A549 (cell line): ENCODE measurements around the gene TM4SF4. TPM values are rescaled to one million over a fixed set of nuclear protein-coding genes. Genes with fewer than 3 reads are reported as not detected.

Experiments used
- ATAC-seq, 2 experiments: fragments of 200-7000 bp in 1 of 2; fragments of >200 bp in 1 of 2; cut with Nextera tagmentation in 1 of 2; cut with Tn5 transposase in 1 of 2; 3 replicates each; pipeline versions ENCODE4 v1.8.0 to v1.9.1; 2018 to 2020; ENCODE audit warnings: mild to moderate bottlenecking in 1 of 2, moderate library complexity in 1 of 2
- CTCF ChIA-PET: fragments of 300-600 bp; sonication (Branson Sonifier 250); formaldehyde crosslinking; extraction: SDS; loops from one replicate; lab custom pipeline; 2021; ENCODE audit warnings: antibody characterized with exemption, inconsistent platforms; lab: Yijun Ruan, JAX
- POLR2A ChIA-PET: fragments of 350-600 bp; formaldehyde crosslinking; extraction: SDS; loops from one replicate; lab custom pipeline; 2021; ENCODE audit warnings: antibody characterized with exemption, inconsistent platforms; lab: Yijun Ruan, JAX
- DNase-seq, 2 experiments: peaks; one replicate each; pipeline versions ENCODE4 v3.0.0 to v3.0.0-alpha.2; 2011 to 2016; ENCODE audit warnings: low read depth in 1 of 2, low spot score in 1 of 2
- FAIRE-seq: peaks from 2 replicates; lab custom pipeline; 2011; peaks lifted over from hg19 to GRCh38; lab: Jason Lieb, UNC
- H3K27ac ChIP-seq, 2 experiments: fragments of >200 bp; sonication (Bioruptor Twin); formaldehyde crosslinking; 3 replicates each; pipeline ENCODE4 v1.5.1; 2016 to 2017
- H3K4me1 ChIP-seq: fragments of >200 bp; sonication (Bioruptor Twin); formaldehyde crosslinking; 3 replicates; pipeline ENCODE4 v1.6.1; 2016
- H3K4me2 ChIP-seq: fragments of >200 bp; sonication (Bioruptor Twin); formaldehyde crosslinking; 3 replicates; pipeline ENCODE4 v1.6.1; 2016
- H3K4me3 ChIP-seq: fragments of >200 bp; sonication (Bioruptor Twin); formaldehyde crosslinking; 3 replicates; pipeline ENCODE4 v1.5.1; 2016
- H3K9me3 ChIP-seq: fragments of >200 bp; sonication (Bioruptor Twin); formaldehyde crosslinking; 3 replicates; pipeline ENCODE4 v1.6.1; 2016
- ATOH8 ChIP-seq: fragments of 250-450 bp; sonication (Bioruptor Pico); IDR thresholded peaks from 2 replicates; pipeline ENCODE4 v1.5.0; 2020; ENCODE audit warnings: low read depth, mild to moderate bottlenecking, moderate library complexity
- CBX2 ChIP-seq: fragments of 200-600 bp; sonication (generic); IDR thresholded peaks from 2 replicates; pipeline ENCODE4 v1.6.1; 2016; ENCODE audit warnings: low read depth, mild to moderate bottlenecking, borderline replicate concordance
- CBX8 ChIP-seq: fragments of 200-600 bp; sonication (generic); IDR thresholded peaks from 2 replicates; pipeline ENCODE4 v1.6.1; 2016
- CEBPB ChIP-seq, 2 experiments: fragments of >200 bp in 1 of 2; sonication (Bioruptor Twin) in 1 of 2; formaldehyde crosslinking in 1 of 2; IDR thresholded peaks; 2 replicates each; pipeline ENCODE4 v1.6.1; 2012 to 2016
- E2F6 ChIP-seq: IDR thresholded peaks from 2 replicates; pipeline ENCODE4 v1.6.1; 2012; ENCODE audit warnings: low read depth, borderline replicate concordance
- EHF ChIP-seq: fragments of 250-450 bp; sonication (Bioruptor Pico); IDR thresholded peaks from 2 replicates; pipeline ENCODE4 v1.5.0; 2020; ENCODE audit warnings: mild to moderate bottlenecking
- EHMT2 ChIP-seq: fragments of 200-600 bp; sonication (generic); IDR thresholded peaks from 2 replicates; pipeline ENCODE4 v1.6.1; 2016; ENCODE audit warnings: antibody characterized with exemption, low read depth, mild to moderate bottlenecking, moderate library complexity
- EP300 ChIP-seq, 2 experiments: fragments of >200 bp; sonication (Bioruptor Twin); formaldehyde crosslinking; IDR thresholded peaks; 2 replicates in 1 of 2; 3 replicates in 1 of 2; pipeline ENCODE4 v1.6.1; 2016 to 2017
- FOSB ChIP-seq: fragments of 250-450 bp; sonication (Bioruptor Pico); IDR thresholded peaks from 2 replicates; pipeline ENCODE4 v1.5.0; 2020; ENCODE audit warnings: mild to moderate bottlenecking, moderate library complexity
- FOSL2 ChIP-seq, 2 experiments: fragments of 450-650 bp in 1 of 2; fragments of >200 bp in 1 of 2; sonication (Bioruptor Twin) in 1 of 2; formaldehyde crosslinking; IDR thresholded peaks; 2 replicates each; pipeline versions ENCODE4 v1.5.0 to v1.6.1; 2016 to 2020; ENCODE audit warnings: mild to moderate bottlenecking in 1 of 2, moderate library complexity in 1 of 2
- FOXS1 ChIP-seq: fragments of 250-450 bp; sonication (Bioruptor Pico); IDR thresholded peaks from 2 replicates; pipeline ENCODE4 v1.5.0; 2020; ENCODE audit warnings: mild to moderate bottlenecking, moderate library complexity
- GATA3 ChIP-seq: IDR thresholded peaks from 2 replicates; pipeline ENCODE4 v1.6.1; 2012; ENCODE audit warnings: borderline replicate concordance
- HDAC2 ChIP-seq: fragments of 200-600 bp; sonication (generic); IDR thresholded peaks from 2 replicates; pipeline ENCODE4 v1.6.1; 2016
- HEYL ChIP-seq: fragments of 250-450 bp; sonication (Bioruptor Pico); IDR thresholded peaks from 2 replicates; pipeline ENCODE4 v1.8.0; 2021; ENCODE audit warnings: mild to moderate bottlenecking, moderate library complexity
- HOXA7 ChIP-seq: fragments of 250-450 bp; sonication (Bioruptor Pico); IDR thresholded peaks from 2 replicates; pipeline ENCODE4 v1.5.0; 2020; ENCODE audit warnings: mild to moderate bottlenecking, moderate library complexity
- HOXB13 ChIP-seq: fragments of 250-450 bp; sonication (Bioruptor Pico); IDR thresholded peaks from 2 replicates; pipeline ENCODE4 v1.5.0; 2020; ENCODE audit warnings: low read depth, mild to moderate bottlenecking, moderate library complexity
- HOXB5 ChIP-seq: fragments of 250-450 bp; sonication (Bioruptor Pico); IDR thresholded peaks from 2 replicates; pipeline ENCODE4 v1.5.0; 2020; ENCODE audit warnings: mild to moderate bottlenecking, moderate library complexity
- JUN ChIP-seq, 2 experiments: fragments of >200 bp; sonication (Bioruptor Twin); formaldehyde crosslinking; IDR thresholded peaks; 2 replicates in 1 of 2; 3 replicates in 1 of 2; pipeline ENCODE4 v1.6.1; 2016 to 2017
- JUNB ChIP-seq: fragments of >200 bp; sonication (Bioruptor Twin); formaldehyde crosslinking; IDR thresholded peaks from 2 replicates; pipeline ENCODE4 v1.6.1; 2016
- MAX ChIP-seq: IDR thresholded peaks from 2 replicates; pipeline ENCODE4 v1.6.1; 2012
- MYC ChIP-seq: IDR thresholded peaks from 2 replicates; pipeline ENCODE4 v1.6.1; 2012; ENCODE audit warnings: mild to moderate bottlenecking, inconsistent platforms, low read length, improper control_type of control experiment, borderline replicate concordance
- NR3C1 ChIP-seq: fragments of >200 bp; sonication (Bioruptor Twin); formaldehyde crosslinking; IDR thresholded peaks from 3 replicates; pipeline ENCODE4 v1.6.1; 2017
- PHF8 ChIP-seq: fragments of 200-600 bp; sonication (generic); IDR thresholded peaks from 2 replicates; pipeline ENCODE4 v1.6.1; 2016; ENCODE audit warnings: low read depth, mild to moderate bottlenecking, antibody characterized with exemption, moderate library complexity, borderline replicate concordance
- RAD21 ChIP-seq, 2 experiments: fragments of >200 bp in 1 of 2; sonication (Bioruptor Twin) in 1 of 2; formaldehyde crosslinking in 1 of 2; IDR thresholded peaks in 1 of 2; conservative IDR thresholded peaks in 1 of 2; 2 replicates in 1 of 2; 3 replicates in 1 of 2; pipeline ENCODE4 v1.6.1; 2012 to 2018; ENCODE audit warnings: inconsistent platforms in 1 of 2
- RARB ChIP-seq: fragments of 250-450 bp; sonication (Bioruptor Pico); IDR thresholded peaks from 2 replicates; pipeline ENCODE4 v1.8.0; 2021; ENCODE audit warnings: mild to moderate bottlenecking, moderate library complexity
- RCOR1 ChIP-seq: fragments of 150-350 bp; IDR thresholded peaks from 2 replicates; pipeline ENCODE4 v1.6.1; 2014; ENCODE audit warnings: antibody characterized with exemption, low read length, low read depth
- REST ChIP-seq: fragments of 200-600 bp; sonication (generic); IDR thresholded peaks from 2 replicates; pipeline ENCODE4 v1.6.1; 2016; ENCODE audit warnings: antibody characterized with exemption, mild to moderate bottlenecking, moderate library complexity
- SMC3 ChIP-seq: fragments of >200 bp; sonication (Bioruptor Twin); formaldehyde crosslinking; IDR thresholded peaks from 3 replicates; pipeline ENCODE4 v1.6.1; 2018; ENCODE audit warnings: inconsistent platforms
- SREBF2 ChIP-seq: fragments of 450-650 bp; IDR thresholded peaks from 2 replicates; pipeline ENCODE4 v1.6.1; 2014; ENCODE audit warnings: mild to moderate bottlenecking, moderate library complexity
- TFCP2L1 ChIP-seq: fragments of 250-450 bp; sonication (Bioruptor Pico); IDR thresholded peaks from 2 replicates; pipeline ENCODE4 v1.5.0; 2021; ENCODE audit warnings: mild to moderate bottlenecking
- ZC3H11A ChIP-seq: fragments of 450-650 bp; IDR thresholded peaks from 2 replicates; pipeline ENCODE4 v1.6.1; 2014; ENCODE audit warnings: antibody characterized with exemption, mild to moderate bottlenecking
- ZNF302 ChIP-seq: fragments of 250-450 bp; sonication (Bioruptor Pico); IDR thresholded peaks from 2 replicates; pipeline ENCODE4 v1.9.0; 2021; ENCODE audit warnings: inconsistent platforms, mild to moderate bottlenecking, moderate library complexity
- WGBS: methylation state at CpG from one replicate; pipeline ENCODE4 v1.1.6; 2017; ENCODE audit errors: missing lambda C conversion rate; 5-methylcytosine and 5-hydroxymethylcytosine counted together
- polyA plus RNA-seq, 4 experiments: library from polyadenylated mRNA; depleted of rRNA in 3 of 4; stranded (reverse); fragments of >200 nt; fragmentation: RNase III in 1 of 4; extraction: RNeasy Plus Mini Kit Qiagen cat#74134 plus additional on column Dnase treatment in 1 of 4; gene quantifications; 2 replicates in 3 of 4; 3 replicates in 1 of 4; pipeline ENCODE4 v1.2.3, GENCODE V29; 2011 to 2017

The TM4SF4 gene
- polyA plus RNA-seq, 2 of the 4 experiments (the other 2 are of a cell fraction), result 17.4 to 45.2 TPM

- 11% methylated on average over 7 of the region's 7 CpGs for WGBS
Observed at GRCh38 chr3:149473357-149474249, 894 bp upstream of the TM4SF4 start.

GRCh38 chr3:149475451-149476060 is 1.1 kb downstream of the TM4SF4 start:
- no peak for DNase-seq
- no peak for FAIRE-seq
- Histone ChIP-seq H3K4me3 (peak overlapping the region; percentile 16; the same call in 2 of the 3 replicates), H3K9me3 (no peaks in the 10 kb centered on the region), H3K4me1 (peaks cover 84% of the 10 kb centered on the region), H3K27ac (peak overlapping the region; percentile 89 to 93)
- no peak for ATAC-seq
- TF ChIP-seq E2F6 (no peak), RCOR1 (no peak), HOXB5 (no peak), REST (no peak), CBX8 (no peak), HDAC2 (no peak), FOSB (no peak)
- TF ChIP-seq, all 56 proteins: peak for 0
- ChIA-PET POLR2A (no interaction called here), CTCF (interaction anchor here (0.6 to 2.5 kb wide), 6 partner anchors 12 to 355 kb away, joined by 3 to 10 read pairs (median 3); no protein-coding TSS in a partner anchor)
- peak overlapping the region; percentile 89 for H3K4me2 ChIP-seq
- 93% methylated on average over 7 of the region's 7 CpGs for WGBS

More at GRCh38 chr3:149473357-149474249, 894 bp upstream of the TM4SF4 start:
- peaks cover 78% of the 10 kb centered on the region for H3K4me1 ChIP-seq
- H3K4me3 ChIP-seq, result peak overlapping the region; percentile 17; the same call in 1 of the 3 replicates
- H3K9me3 ChIP-seq, result no peaks in the 10 kb centered on the region
- ATAC-seq, result peak; percentile 91 to 94
- H3K4me2 ChIP-seq, result peak overlapping the region; percentile 89
- peak overlapping the region; percentile 89 to 93 for H3K27ac ChIP-seq
- ChIA-PET POLR2A (interaction anchor here (0.5 to 1.7 kb wide), 4 partner anchors 72 to 344 kb away, joined by 3 to 6 read pairs (median 4); partner anchors contain the start of genes HPS3 and TM4SF1), CTCF (interaction anchor here (0.7 to 2.5 kb wide), 15 partner anchors 12 to 353 kb away, joined by 3 to 10 read pairs (median 4); no protein-coding TSS in a partner anchor)
- no peak for TF ChIP-seq CBX8
- 0 out of 2 replicates have a peak, but pooled peaks have one; percentile 10 for TF ChIP-seq E2F6
- TF ChIP-seq EHF (CRISPR knock-in tag), result 0 out of 2 replicates have a peak, but pooled peaks have one; percentile 62
- 0 out of 2 replicates have a peak, but pooled peaks have one; percentile 33 for TF ChIP-seq ATOH8 (CRISPR knock-in tag)
- no peak for TF ChIP-seq NR3C1
- no peak; the same call in 1 of the 2 replicates for TF ChIP-seq FOSB
- TF ChIP-seq RARB (CRISPR knock-in tag), result no peak
- no peak for TF ChIP-seq CBX2
- peak; percentile 34; the same call in 1 of the 3 replicates for TF ChIP-seq SMC3
- peak; percentile 64; the same call in 1 of the 2 replicates for TF ChIP-seq HOXB13 (CRISPR knock-in tag)
- no peak for TF ChIP-seq EHMT2
- peak; percentile 39 to 79; a peak in 2 of 5 replicates for TF ChIP-seq EP300 (IDR thresholded peaks at IDR 0.05)
- 0 out of 2 replicates have a peak, but pooled peaks have one; percentile 20 for TF ChIP-seq MYC
- TF ChIP-seq ZNF302 (CRISPR knock-in tag), result no peak
- TF ChIP-seq RCOR1, result no peak
- no peak for TF ChIP-seq SREBF2
- peak; percentile 17 to 79 for TF ChIP-seq CEBPB (IDR thresholded peaks at IDR 0.05)
- 0 out of 2 replicates have a peak, but pooled peaks have one; percentile 45 for TF ChIP-seq HEYL
- TF ChIP-seq FOSL2 (IDR thresholded peaks at IDR 0.05), result peak; percentile 87
- peak; percentile 94 for TF ChIP-seq FOSL2 (CRISPR knock-in tag; IDR thresholded peaks at IDR 0.05)
- TF ChIP-seq PHF8, result no peak
- TF ChIP-seq JUNB, result peak; percentile 86
- TF ChIP-seq JUN (IDR thresholded peaks at IDR 0.05), result peak; percentile 79
- no peak for TF ChIP-seq ZC3H11A
- no peak for TF ChIP-seq TFCP2L1 (CRISPR knock-in tag)
- peak; percentile 85 for TF ChIP-seq MAX
- TF ChIP-seq GATA3, result peak; percentile 90
- peak; percentile 5 to 37; a peak in 3 of 5 replicates for TF ChIP-seq RAD21 (conservative IDR thresholded peaks at IDR 0.05 in 1 of 2, IDR thresholded peaks at IDR 0.05 in 1 of 2)
- peak; percentile 82 for TF ChIP-seq HOXA7 (CRISPR knock-in tag)
- 0 out of 2 replicates have a peak, but pooled peaks have one; percentile 3 for TF ChIP-seq FOXS1 (CRISPR knock-in tag)
- peak; percentile 46 for FAIRE-seq
- peak; percentile 87 to 97 for DNase-seq
